ENCODE measurements around the gene GSKIP. TPM values are rescaled to one million over a fixed set of nuclear protein-coding genes. Genes with fewer than 3 reads are reported as not detected.

Gene GSKIP
- total RNA-seq, 1 experiment from 2014 or later: 22.6 TPM

GRCh38 chr14:96403409-96403808 is 40.1 kb downstream of the GSKIP start:
- Histone ChIP-seq H3K9me2 (replicated peaks; ENCODE audit: low read length) (no peaks in the 10 kb centered on the region), H3K36me3 (ENCODE audit: low read depth, low read length) (no peaks in the 10 kb centered on the region), H2AFZ (ENCODE audit: low read length) (no peak overlapping the region), H4K20me1 (ENCODE audit: low read length) (no peaks in the 10 kb centered on the region), H3K4me3 (ENCODE audit: low read length) (no peak overlapping the region), H3F3A (ENCODE audit: low read length, unreplicated experiment) (no peaks in the 10 kb centered on the region), H3K4me2 (ENCODE audit: low read length) (no peak overlapping the region), H3K27me3 (ENCODE audit: low read length) (peaks cover 21% of the 10 kb centered on the region; the same call in 1 of the 2 replicates), H3K9ac (ENCODE audit: low read length) (no peak overlapping the region), H3K27ac (ENCODE audit: low read length) (no peak overlapping the region), H3K9me3 (ENCODE audit: low read length) (no peaks in the 10 kb centered on the region), H3K79me2 (ENCODE audit: low read length) (no peaks in the 10 kb centered on the region), H3K4me1 (ENCODE audit: insufficient read depth, low read length) (no peaks in the 10 kb centered on the region)
- no peak for TF ChIP-seq EZH2 (IDR thresholded peaks at IDR 0.05; ENCODE audit: low read length, unreplicated experiment)
- no peak for TF ChIP-seq EZH2phosphoT487 (IDR thresholded peaks at IDR 0.05; ENCODE audit: borderline replicate concordance, low read length)
- no TSS peak for BruUV-seq (replicated peaks)
- CTCF ChIA-PET: no interaction called here
- ATAC-seq (no peak), DNase-seq (no peak)
- intact Hi-C loops (cut with micrococcal nuclease): no loop called here
- POLR2A ChIA-PET (ENCODE audit: unreplicated experiment): no interaction called here

- Histone ChIP-seq H3K27me3 (ENCODE audit: low read length) (peaks cover 15% of the 10 kb centered on the region; the same call in 1 of the 2 replicates), H3K4me3 (ENCODE audit: low read length) (no peak overlapping the region), H3K4me1 (ENCODE audit: insufficient read depth, low read length) (peaks cover 17% of the 10 kb centered on the region), H3F3A (ENCODE audit: low read length, unreplicated experiment) (no peaks in the 10 kb centered on the region), H3K27ac (ENCODE audit: low read length) (no peak overlapping the region), H2AFZ (ENCODE audit: low read length) (no peak overlapping the region), H3K79me2 (ENCODE audit: low read length) (no peaks in the 10 kb centered on the region), H3K9me2 (replicated peaks; ENCODE audit: low read length) (no peaks in the 10 kb centered on the region), H4K20me1 (ENCODE audit: low read length) (no peaks in the 10 kb centered on the region), H3K9me3 (ENCODE audit: low read length) (no peaks in the 10 kb centered on the region), H3K4me2 (ENCODE audit: low read length) (no peak overlapping the region), H3K9ac (ENCODE audit: low read length) (no peak overlapping the region), H3K36me3 (ENCODE audit: low read depth, low read length) (no peaks in the 10 kb centered on the region)
- no TSS peak for BruUV-seq (replicated peaks)
- ChIA-PET CTCF (no interaction called here), POLR2A (ENCODE audit: unreplicated experiment) (no interaction called here)
- TF ChIP-seq EZH2 (IDR thresholded peaks at IDR 0.05; ENCODE audit: low read length, unreplicated experiment): no peak
- ATAC-seq (no peak), DNase-seq (no peak)
- intact Hi-C loops (cut with micrococcal nuclease): no loop called here
Observed at GRCh38 chr14:96405677-96406076, 42.4 kb downstream of the GSKIP start.

GRCh38 chr14:96407935-96408570 is 44.7 kb downstream of the GSKIP start:
- no peak for TF ChIP-seq CTCF (conservative IDR thresholded peaks at IDR 0.05; ENCODE audit: low read depth, low read length)
- TF ChIP-seq EZH2 (IDR thresholded peaks at IDR 0.05; ENCODE audit: low read length, unreplicated experiment): no peak
- TF ChIP-seq EZH2phosphoT487 (IDR thresholded peaks at IDR 0.05; ENCODE audit: borderline replicate concordance, low read length): no peak
- H3K36me3 ChIP-seq (ENCODE audit: low read depth, low read length): no peaks in the 10 kb centered on the region
- H4K20me1 ChIP-seq (ENCODE audit: low read length): no peaks in the 10 kb centered on the region
- no peak overlapping the region for H2AFZ ChIP-seq (ENCODE audit: low read length)
- no peaks in the 10 kb centered on the region for H3K79me2 ChIP-seq (ENCODE audit: low read length)
- H3F3A ChIP-seq (ENCODE audit: low read length, unreplicated experiment): no peaks in the 10 kb centered on the region
- no peaks in the 10 kb centered on the region for H3K9me2 ChIP-seq (replicated peaks; ENCODE audit: low read length)
- H3K4me2 ChIP-seq (ENCODE audit: low read length): no peak overlapping the region
- BruUV-seq (replicated peaks): no TSS peak
- no peak overlapping the region for H3K4me3 ChIP-seq (ENCODE audit: low read length)
- intact Hi-C loops (cut with micrococcal nuclease): no loop called here
- ChIA-PET CTCF (no interaction called here), POLR2A (ENCODE audit: unreplicated experiment) (no interaction called here)
- H3K9me3 ChIP-seq (ENCODE audit: low read length): no peaks in the 10 kb centered on the region
- no peak overlapping the region for H3K27ac ChIP-seq (ENCODE audit: low read length)
- peaks cover 17% of the 10 kb centered on the region for H3K4me1 ChIP-seq (ENCODE audit: insufficient read depth, low read length)
- ATAC-seq: no peak
- no peak overlapping the region for H3K9ac ChIP-seq (ENCODE audit: low read length)
- H3K27me3 ChIP-seq (ENCODE audit: low read length): 0 out of 2 replicates have a peak, but pooled peaks cover 4% of the 10 kb centered on the region
- DNase-seq: no peak
